ENCODE measurements around the gene ZNF429.
"Not testable (repeated sequence)": the region's sequence is repeated elsewhere in the genome, so short reads cannot be mapped to it uniquely, and the experiment has no call there.

Gene ZNF429

GRCh38 chr19:21519488-21519887 lies 14.1 kb downstream of the ZNF429 start (continued):
- TF ChIP-seq, protein P1, sequence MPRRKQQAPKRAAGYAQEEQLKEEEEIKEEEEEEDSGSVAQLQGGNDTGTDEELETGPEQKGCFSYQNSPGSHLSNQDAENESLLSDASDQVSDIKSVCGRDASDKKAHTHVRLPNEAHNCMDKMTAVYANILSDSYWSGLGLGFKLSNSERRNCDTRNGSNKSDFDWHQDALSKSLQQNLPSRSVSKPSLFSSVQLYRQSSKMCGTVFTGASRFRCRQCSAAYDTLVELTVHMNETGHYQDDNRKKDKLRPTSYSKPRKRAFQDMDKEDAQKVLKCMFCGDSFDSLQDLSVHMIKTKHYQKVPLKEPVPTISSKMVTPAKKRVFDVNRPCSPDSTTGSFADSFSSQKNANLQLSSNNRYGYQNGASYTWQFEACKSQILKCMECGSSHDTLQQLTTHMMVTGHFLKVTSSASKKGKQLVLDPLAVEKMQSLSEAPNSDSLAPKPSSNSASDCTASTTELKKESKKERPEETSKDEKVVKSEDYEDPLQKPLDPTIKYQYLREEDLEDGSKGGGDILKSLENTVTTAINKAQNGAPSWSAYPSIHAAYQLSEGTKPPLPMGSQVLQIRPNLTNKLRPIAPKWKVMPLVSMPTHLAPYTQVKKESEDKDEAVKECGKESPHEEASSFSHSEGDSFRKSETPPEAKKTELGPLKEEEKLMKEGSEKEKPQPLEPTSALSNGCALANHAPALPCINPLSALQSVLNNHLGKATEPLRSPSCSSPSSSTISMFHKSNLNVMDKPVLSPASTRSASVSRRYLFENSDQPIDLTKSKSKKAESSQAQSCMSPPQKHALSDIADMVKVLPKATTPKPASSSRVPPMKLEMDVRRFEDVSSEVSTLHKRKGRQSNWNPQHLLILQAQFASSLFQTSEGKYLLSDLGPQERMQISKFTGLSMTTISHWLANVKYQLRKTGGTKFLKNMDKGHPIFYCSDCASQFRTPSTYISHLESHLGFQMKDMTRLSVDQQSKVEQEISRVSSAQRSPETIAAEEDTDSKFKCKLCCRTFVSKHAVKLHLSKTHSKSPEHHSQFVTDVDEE (CRISPR knock-in tag; IDR thresholded peaks at IDR 0.05), result no peak

GRCh38 chr19:21532904-21533303 lies 27.5 kb downstream of the ZNF429 start:
- no peak for ATAC-seq
- TF ChIP-seq ZC3H10 (CRISPR knock-in tag; IDR thresholded peaks at IDR 0.05) (no peak), ARNTL (CRISPR knock-in tag; IDR thresholded peaks at IDR 0.05; ENCODE audit: borderline replicate concordance, low read depth) (no peak), ZNF8 (CRISPR knock-in tag; IDR thresholded peaks at IDR 0.05) (no peak), RARB (CRISPR knock-in tag; IDR thresholded peaks at IDR 0.05) (no peak), ISL1 (CRISPR knock-in tag; IDR thresholded peaks at IDR 0.05) (no peak), ZNF70 (CRISPR knock-in tag; IDR thresholded peaks at IDR 0.05) (no peak), SNAI2 (CRISPR knock-in tag; IDR thresholded peaks at IDR 0.05) (no peak), CREB5 (CRISPR knock-in tag; IDR thresholded peaks at IDR 0.05; ENCODE audit: low read depth) (no peak), OSR1 (CRISPR knock-in tag; IDR thresholded peaks at IDR 0.05) (no peak), ZNF565 (CRISPR knock-in tag; conservative IDR thresholded peaks at IDR 0.05; ENCODE audit: low read depth) (no peak), TOX (CRISPR knock-in tag; IDR thresholded peaks at IDR 0.05; ENCODE audit: borderline replicate concordance) (no peak), ZFP30 (CRISPR knock-in tag; IDR thresholded peaks at IDR 0.05) (no peak), ZFP3 (CRISPR knock-in tag; IDR thresholded peaks at IDR 0.05) (no peak)

GRCh38 chr19:21536741-21537290 lies 31.4 kb downstream of the ZNF429 start:
- not testable (repeated sequence) for ATAC-seq

GRCh38 chr19:21559444-21559843 lies 54.0 kb downstream of the ZNF429 start:
- ATAC-seq, result no peak
- TF ChIP-seq ESRRG (CRISPR knock-in tag; IDR thresholded peaks at IDR 0.05) (no peak), TOX (CRISPR knock-in tag; IDR thresholded peaks at IDR 0.05; ENCODE audit: borderline replicate concordance) (no peak), CSRNP3 (CRISPR knock-in tag; IDR thresholded peaks at IDR 0.05) (no peak), ZFP30 (CRISPR knock-in tag; IDR thresholded peaks at IDR 0.05) (no peak), RARB (CRISPR knock-in tag; IDR thresholded peaks at IDR 0.05) (no peak), ARNTL (CRISPR knock-in tag; IDR thresholded peaks at IDR 0.05; ENCODE audit: borderline replicate concordance, low read depth) (no peak), ZC3H10 (CRISPR knock-in tag; IDR thresholded peaks at IDR 0.05) (no peak), ZNF8 (CRISPR knock-in tag; IDR thresholded peaks at IDR 0.05) (no peak)

DNA sequence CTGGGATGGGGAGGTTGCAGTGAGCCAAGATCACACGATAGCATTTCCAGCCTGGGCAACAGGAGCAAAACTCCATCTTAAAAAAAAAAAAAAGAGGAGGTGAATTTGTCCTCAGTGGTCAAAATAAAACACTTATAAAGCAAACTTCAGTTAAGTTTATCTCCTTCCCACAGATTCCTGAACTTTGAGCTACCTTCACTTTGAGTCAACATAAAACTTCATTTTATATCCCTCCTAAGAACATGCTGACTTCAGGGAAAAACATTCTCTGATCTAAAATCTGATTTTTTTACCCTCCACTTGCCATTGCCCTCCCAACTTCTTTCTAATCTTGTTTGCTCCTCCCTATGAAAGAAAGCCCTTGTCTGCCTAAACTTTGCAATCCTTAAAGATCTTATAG lies 59.0 kb downstream of the ZNF429 start:
- no peak for ATAC-seq
- TF ChIP-seq ARNTL (CRISPR knock-in tag; IDR thresholded peaks at IDR 0.05; ENCODE audit: borderline replicate concordance, low read depth), result no peak
- no peak for TF ChIP-seq ESRRG (CRISPR knock-in tag; IDR thresholded peaks at IDR 0.05)
- TF ChIP-seq, protein P1 (CRISPR knock-in tag; IDR thresholded peaks at IDR 0.05), result no peak
- no peak for TF ChIP-seq ZNF8 (CRISPR knock-in tag; IDR thresholded peaks at IDR 0.05)
- no peak for TF ChIP-seq TCF4 (CRISPR knock-in tag; IDR thresholded peaks at IDR 0.05; ENCODE audit: borderline replicate concordance)
- TF ChIP-seq PATZ1 (CRISPR knock-in tag; IDR thresholded peaks at IDR 0.05; ENCODE audit: borderline replicate concordance), result no peak
- TF ChIP-seq PPARA (CRISPR knock-in tag; IDR thresholded peaks at IDR 0.05; ENCODE audit: borderline replicate concordance), result no peak
- no peak for TF ChIP-seq CSDC2 (CRISPR knock-in tag; IDR thresholded peaks at IDR 0.05)
- no peak for TF ChIP-seq TOX (CRISPR knock-in tag; IDR thresholded peaks at IDR 0.05; ENCODE audit: borderline replicate concordance)
- no peak for TF ChIP-seq ZNF565 (CRISPR knock-in tag; conservative IDR thresholded peaks at IDR 0.05; ENCODE audit: low read depth)
- no peak for TF ChIP-seq ZC3H10 (CRISPR knock-in tag; IDR thresholded peaks at IDR 0.05)
- no peak for TF ChIP-seq CSRNP3 (CRISPR knock-in tag; IDR thresholded peaks at IDR 0.05)
- no peak for TF ChIP-seq SNAI2 (CRISPR knock-in tag; IDR thresholded peaks at IDR 0.05)
- no peak for TF ChIP-seq OSR1 (CRISPR knock-in tag; IDR thresholded peaks at IDR 0.05)
- no peak for TF ChIP-seq ZFP3 (CRISPR knock-in tag; IDR thresholded peaks at IDR 0.05)
- TF ChIP-seq RARB (CRISPR knock-in tag; IDR thresholded peaks at IDR 0.05), result no peak
